ENCODE measurements around the gene IRF2BP1. TPM values are rescaled to one million over a fixed set of nuclear protein-coding genes. Genes with fewer than 3 reads are reported as not detected.
A peak's percentile ranks its signal among the peaks of the same experiment; 100 is the strongest.

Gene IRF2BP1
- total RNA-seq, 2 donors from 2014 or later = 25.0 to 25.5 TPM

DNA sequence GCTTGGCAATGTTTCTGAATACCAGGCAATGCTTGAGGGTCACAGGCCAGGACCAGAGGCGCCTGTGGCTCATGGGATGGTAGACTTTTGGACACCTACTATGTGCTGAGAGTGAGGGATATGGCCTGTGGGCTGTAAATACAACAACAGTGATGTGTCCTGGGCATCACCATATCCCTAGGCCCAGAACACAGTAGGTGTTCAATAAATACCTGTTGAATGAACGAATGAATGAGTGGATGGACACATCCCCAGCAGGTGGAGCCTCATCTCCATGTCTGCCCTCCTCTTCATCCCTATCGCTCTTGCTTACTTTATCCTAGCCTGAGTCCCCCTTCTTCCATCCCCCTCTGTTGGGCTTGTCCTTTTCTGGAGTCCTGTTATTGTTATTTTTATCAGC is 45.1 kb upstream of the IRF2BP1 start:
- Histone ChIP-seq H3K9me3 (no peaks in the 10 kb centered on the region), H3K4me1 (ENCODE audit: control insufficient read depth in 1 of 2, low read depth in 2 of 2) (peaks cover 0 to 3% of the 10 kb centered on the region in 2 donors), H3K27me3 (replicated peaks; ENCODE audit: insufficient read depth) (no peaks in the 10 kb centered on the region), H3K27ac (no peak overlapping the region), H3K36me3 (no peaks in the 10 kb centered on the region), H3K4me3 (no peak overlapping the region)
- TF ChIP-seq, protein P1, sequence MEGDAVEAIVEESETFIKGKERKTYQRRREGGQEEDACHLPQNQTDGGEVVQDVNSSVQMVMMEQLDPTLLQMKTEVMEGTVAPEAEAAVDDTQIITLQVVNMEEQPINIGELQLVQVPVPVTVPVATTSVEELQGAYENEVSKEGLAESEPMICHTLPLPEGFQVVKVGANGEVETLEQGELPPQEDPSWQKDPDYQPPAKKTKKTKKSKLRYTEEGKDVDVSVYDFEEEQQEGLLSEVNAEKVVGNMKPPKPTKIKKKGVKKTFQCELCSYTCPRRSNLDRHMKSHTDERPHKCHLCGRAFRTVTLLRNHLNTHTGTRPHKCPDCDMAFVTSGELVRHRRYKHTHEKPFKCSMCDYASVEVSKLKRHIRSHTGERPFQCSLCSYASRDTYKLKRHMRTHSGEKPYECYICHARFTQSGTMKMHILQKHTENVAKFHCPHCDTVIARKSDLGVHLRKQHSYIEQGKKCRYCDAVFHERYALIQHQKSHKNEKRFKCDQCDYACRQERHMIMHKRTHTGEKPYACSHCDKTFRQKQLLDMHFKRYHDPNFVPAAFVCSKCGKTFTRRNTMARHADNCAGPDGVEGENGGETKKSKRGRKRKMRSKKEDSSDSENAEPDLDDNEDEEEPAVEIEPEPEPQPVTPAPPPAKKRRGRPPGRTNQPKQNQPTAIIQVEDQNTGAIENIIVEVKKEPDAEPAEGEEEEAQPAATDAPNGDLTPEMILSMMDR (IDR thresholded peaks at IDR 0.05) = no peak
- DNase-seq (ENCODE audit: low spot score) (no peak), ATAC-seq (ENCODE audit: insufficient number of reproducible peaks, low FRiP score, low read depth) (no peak)

DNA sequence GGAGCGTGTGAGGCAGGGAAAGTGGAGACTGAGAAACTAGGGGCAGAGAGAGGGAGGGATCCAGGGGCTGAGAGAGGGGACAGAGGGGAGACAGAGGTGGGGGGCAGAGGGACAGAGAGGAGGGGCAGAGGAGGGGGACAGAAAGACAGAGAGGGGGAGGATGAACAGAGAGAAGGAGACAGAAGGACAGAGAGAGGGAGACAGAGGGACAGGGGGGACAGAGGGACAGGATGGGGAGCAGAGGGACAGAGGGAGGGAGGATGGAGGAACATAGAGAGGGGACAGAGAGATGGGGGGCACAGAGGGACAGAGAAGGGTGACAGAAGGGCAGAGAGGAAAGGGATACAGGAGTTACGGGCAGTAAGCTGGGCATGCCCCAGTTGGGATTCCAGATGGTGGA is 43.3 kb upstream of the IRF2BP1 start:
- DNase-seq (ENCODE audit: low spot score) (no peak), ATAC-seq (ENCODE audit: insufficient number of reproducible peaks, low FRiP score, low read depth) (no peak)
- Histone ChIP-seq H3K27me3 (replicated peaks; ENCODE audit: insufficient read depth) (no peaks in the 10 kb centered on the region), H3K36me3 (no peaks in the 10 kb centered on the region), H3K4me3 (no peak overlapping the region), H3K9me3 (no peaks in the 10 kb centered on the region), H3K4me1 (ENCODE audit: control insufficient read depth in 1 of 2, low read depth in 2 of 2) (peaks cover 0 to 3% of the 10 kb centered on the region in 2 donors), H3K27ac (no peak overlapping the region)
- TF ChIP-seq, protein P1 (IDR thresholded peaks at IDR 0.05) = no peak

DNA sequence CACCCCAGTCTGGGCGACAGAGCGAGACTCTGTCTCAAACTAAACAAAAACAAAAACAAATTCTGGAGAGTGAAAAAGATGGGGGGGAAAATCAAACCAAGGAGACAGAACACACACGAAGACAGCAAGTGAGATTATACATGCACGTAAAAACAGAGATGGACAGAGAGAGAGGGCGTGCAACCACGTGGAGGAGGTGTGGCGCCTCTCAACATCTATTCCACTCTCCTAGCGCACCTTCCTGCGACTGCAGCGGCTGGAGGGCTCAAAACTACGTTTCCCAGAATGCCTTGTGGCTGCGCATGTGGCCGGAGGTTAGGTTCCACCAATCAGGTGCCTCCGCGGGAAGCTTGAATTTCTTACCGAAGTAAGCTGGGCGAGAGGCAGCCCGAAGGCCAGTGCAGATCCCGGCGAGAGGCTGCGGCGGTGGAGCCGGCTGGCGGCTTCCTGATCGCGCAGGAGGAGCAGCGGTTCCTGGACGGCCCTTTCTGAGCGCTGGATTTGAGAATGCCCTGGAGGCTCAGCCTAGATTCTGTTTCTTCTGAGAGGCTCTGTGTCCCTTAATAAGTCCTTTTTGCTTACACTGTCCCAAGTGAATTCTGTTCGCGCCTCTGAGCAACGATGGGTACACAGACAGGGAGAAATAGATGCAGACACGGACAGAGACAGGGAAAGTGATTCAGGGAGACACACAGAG is 41.8 kb upstream of the IRF2BP1 start:
- Histone ChIP-seq H3K36me3 (no peaks in the 10 kb centered on the region), H3K9me3 (no peaks in the 10 kb centered on the region), H3K27ac (no peak overlapping the region), H3K4me1 (ENCODE audit: control insufficient read depth in 1 of 2, low read depth in 2 of 2) (peaks cover 0 to 3% of the 10 kb centered on the region in 2 donors), H3K27me3 (replicated peaks; ENCODE audit: insufficient read depth) (no peaks in the 10 kb centered on the region), H3K4me3 (peak overlapping the region; percentile 35)
- DNase-seq (ENCODE audit: low spot score) = peak; percentile 70
- TF ChIP-seq, protein P1 (IDR thresholded peaks at IDR 0.05) = no peak
- peak; percentile 62 for ATAC-seq (ENCODE audit: insufficient number of reproducible peaks, low FRiP score, low read depth)

DNA sequence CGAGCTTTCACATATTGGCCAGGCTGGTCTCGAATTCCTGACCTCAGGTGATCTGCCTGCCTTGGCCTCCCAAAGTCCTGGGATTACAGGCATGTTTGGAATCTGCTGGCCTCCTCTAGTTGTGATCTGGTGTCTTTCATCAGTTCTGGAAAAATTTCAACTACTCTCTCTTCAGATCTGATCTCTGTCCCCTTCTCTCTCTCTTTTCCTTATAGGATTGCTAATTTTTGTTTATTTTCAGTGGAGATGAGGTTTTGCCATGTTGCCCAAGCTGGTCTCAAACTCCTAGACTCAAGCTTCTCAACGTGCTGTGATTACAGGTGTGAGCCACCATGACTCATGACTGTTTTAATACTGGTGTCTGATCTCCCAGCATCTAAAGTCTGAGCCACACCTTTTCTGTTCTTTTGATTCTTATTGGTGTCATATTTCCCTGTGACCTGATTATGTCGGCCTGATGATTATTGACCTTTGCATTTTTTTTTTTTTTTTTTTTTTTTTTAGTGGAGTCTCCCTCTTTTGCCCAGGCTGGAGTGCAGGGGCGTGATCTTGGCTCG is 39.0 kb upstream of the IRF2BP1 start:
- Histone ChIP-seq H3K27me3 (replicated peaks; ENCODE audit: insufficient read depth) (no peaks in the 10 kb centered on the region), H3K27ac (no peak overlapping the region), H3K4me1 (ENCODE audit: control insufficient read depth in 1 of 2, low read depth in 2 of 2) (peaks cover 0 to 3% of the 10 kb centered on the region in 2 donors), H3K36me3 (no peaks in the 10 kb centered on the region), H3K4me3 (no peak overlapping the region), H3K9me3 (no peaks in the 10 kb centered on the region)
- DNase-seq (ENCODE audit: low spot score) (no peak), ATAC-seq (ENCODE audit: insufficient number of reproducible peaks, low FRiP score, low read depth) (no peak)
- TF ChIP-seq, protein P1 (IDR thresholded peaks at IDR 0.05) = no peak

DNA sequence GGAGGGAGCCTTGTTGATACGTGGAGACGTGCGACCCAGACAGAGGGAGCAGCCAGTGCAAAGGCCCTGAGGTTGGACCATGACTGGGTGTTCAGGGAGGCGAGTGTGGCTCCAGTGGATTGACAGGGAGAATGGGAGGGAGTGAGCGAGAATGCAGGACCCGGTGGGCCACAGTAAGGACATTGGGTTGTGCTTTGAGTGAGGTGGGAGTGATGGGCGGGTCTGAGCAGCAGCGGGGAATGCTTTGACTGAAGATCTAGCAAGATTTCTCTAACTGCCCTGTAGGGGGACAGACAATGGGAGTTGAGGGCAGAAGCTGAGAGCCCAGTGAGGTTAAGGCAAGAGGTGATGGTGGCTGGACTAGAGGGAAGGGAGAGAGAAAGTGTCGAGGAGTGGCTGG is 36.3 kb upstream of the IRF2BP1 start:
- TF ChIP-seq, protein P1 (IDR thresholded peaks at IDR 0.05) = no peak
- Histone ChIP-seq H3K4me1 (ENCODE audit: control insufficient read depth in 1 of 2, low read depth in 2 of 2) (no peaks in the 10 kb centered on the region), H3K4me3 (no peak overlapping the region), H3K9me3 (no peaks in the 10 kb centered on the region), H3K27me3 (replicated peaks; ENCODE audit: insufficient read depth) (no peaks in the 10 kb centered on the region), H3K36me3 (no peaks in the 10 kb centered on the region), H3K27ac (no peak overlapping the region)
- DNase-seq (ENCODE audit: low spot score) (no peak), ATAC-seq (ENCODE audit: insufficient number of reproducible peaks, low FRiP score, low read depth) (no peak)
